NCI-H510A treated with DMSO at 0.1 percent for 48 hours (cell line): ENCODE measurements around the gene RAVER1.
"Not testable (repeated sequence)": the region's sequence is repeated elsewhere in the genome, so short reads cannot be mapped to it uniquely, and the experiment has no call there.

Experiments
- DNase-seq: peaks from one replicate; lab custom pipeline; 2025; lab: John Stamatoyannopoulos, UW

Gene RAVER1

GRCh38 chr19:10290357-10290875 is 42.9 kb downstream of the RAVER1 start:
- no peak for DNase-seq

GRCh38 chr19:10289836-10290356 is 43.4 kb downstream of the RAVER1 start, which contains the start of gene ICAM5:
TSS of gene ICAM5 (plus strand) at chr19:10289952. CDS start at chr19:10290044, 92 bp downstream.
- no peak for DNase-seq

GRCh38 chr19:10289167-10289835 is 44.0 kb downstream of the RAVER1 start:
- no peak for DNase-seq

GRCh38 chr19:10288662-10289166 is 44.6 kb downstream of the RAVER1 start:
- DNase-seq, result peak; percentile 53

- no peak for DNase-seq
Observed at GRCh38 chr19:10286803-10287737, 46.3 kb downstream of the RAVER1 start, which contains the start of gene ICAM4. TSS of gene ICAM4 (plus strand) at chr19:10286955. CDS start at chr19:10287013, 58 bp downstream.

GRCh38 chr19:10285393-10285792 is 47.9 kb downstream of the RAVER1 start:
- no peak for DNase-seq

- no peak for DNase-seq
Observed at GRCh38 chr19:10284960-10285278, 48.4 kb downstream of the RAVER1 start.

- no peak for DNase-seq
Observed at GRCh38 chr19:10284065-10284959, 49.0 kb downstream of the RAVER1 start.

- DNase-seq, result no peak
Observed at GRCh38 chr19:10283301-10284064, 49.8 kb downstream of the RAVER1 start.

- DNase-seq, result not testable (repeated sequence)
Observed at GRCh38 chr19:10282043-10282442, 51.3 kb downstream of the RAVER1 start.

GRCh38 chr19:10279737-10280442 is 53.4 kb downstream of the RAVER1 start:
- no peak for DNase-seq

GRCh38 chr19:10278935-10279334 is 54.4 kb downstream of the RAVER1 start:
- DNase-seq, result no peak

- DNase-seq, result no peak
Observed at GRCh38 chr19:10277795-10278589, 55.3 kb downstream of the RAVER1 start.

- DNase-seq, result no peak
Observed at GRCh38 chr19:10274589-10274988, 58.7 kb downstream of the RAVER1 start.

- DNase-seq, result no peak
Observed at GRCh38 chr19:10271543-10272086, 61.7 kb downstream of the RAVER1 start.

- peak; percentile 5 for DNase-seq
Observed at GRCh38 chr19:10270616-10271394, 62.5 kb downstream of the RAVER1 start, which contains the start of gene ICAM1. TSS of gene ICAM1 (plus strand) at chr19:10271120. CDS start at chr19:10271160, 40 bp downstream.

- no peak for DNase-seq
Observed at GRCh38 chr19:10270180-10270615, 63.1 kb downstream of the RAVER1 start.
